Fibroblast of the conjunctiva (primary cell): ENCODE results near the gene TTLL11.

ENCODE experiments used
- DNase-seq: peaks from one replicate; pipeline ENCODE4 v3.0.0-alpha.2; 2010; ENCODE audit warnings: low read depth

The TTLL11 gene

DNA sequence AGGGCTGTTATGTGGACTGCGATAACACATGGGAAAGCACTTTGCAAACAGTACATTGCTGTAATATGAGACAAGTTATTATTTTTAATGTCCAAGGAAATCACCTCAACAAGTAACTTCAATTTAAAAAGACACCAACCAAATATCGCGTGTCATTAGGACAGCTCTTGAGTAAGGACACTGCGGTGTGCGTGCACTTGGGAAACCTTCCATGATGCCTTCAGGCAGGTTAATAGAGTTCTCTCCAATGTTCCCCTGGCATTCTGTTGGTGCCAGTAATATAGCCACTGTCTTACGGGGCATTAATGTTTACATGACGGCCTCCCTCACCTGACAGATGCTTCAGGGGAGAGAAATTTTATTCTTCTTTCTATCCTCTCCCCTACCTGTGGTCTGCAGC lies 42.9 kb downstream of the TTLL11 start:
- no peak for DNase-seq

DNA sequence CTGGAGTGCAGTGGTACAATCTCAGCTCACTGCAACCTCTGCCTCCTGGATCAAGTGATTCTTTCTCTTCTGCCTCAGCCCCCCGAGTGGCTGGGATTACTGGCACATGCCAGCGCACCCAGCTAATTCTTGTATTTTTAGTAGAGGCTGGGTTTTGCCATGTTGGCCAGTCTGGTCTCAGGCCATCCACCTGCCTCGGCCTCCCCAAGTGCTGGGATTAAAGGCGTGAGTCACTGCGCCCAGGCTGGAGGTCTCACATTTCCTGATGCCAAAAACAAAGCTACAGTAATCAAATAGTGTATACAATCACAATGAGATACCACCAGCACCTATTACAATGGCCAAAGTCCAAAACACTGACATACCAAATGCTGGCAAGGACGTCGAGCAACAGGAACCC lies 51.1 kb downstream of the TTLL11 start:
- DNase-seq, result no peak

DNA sequence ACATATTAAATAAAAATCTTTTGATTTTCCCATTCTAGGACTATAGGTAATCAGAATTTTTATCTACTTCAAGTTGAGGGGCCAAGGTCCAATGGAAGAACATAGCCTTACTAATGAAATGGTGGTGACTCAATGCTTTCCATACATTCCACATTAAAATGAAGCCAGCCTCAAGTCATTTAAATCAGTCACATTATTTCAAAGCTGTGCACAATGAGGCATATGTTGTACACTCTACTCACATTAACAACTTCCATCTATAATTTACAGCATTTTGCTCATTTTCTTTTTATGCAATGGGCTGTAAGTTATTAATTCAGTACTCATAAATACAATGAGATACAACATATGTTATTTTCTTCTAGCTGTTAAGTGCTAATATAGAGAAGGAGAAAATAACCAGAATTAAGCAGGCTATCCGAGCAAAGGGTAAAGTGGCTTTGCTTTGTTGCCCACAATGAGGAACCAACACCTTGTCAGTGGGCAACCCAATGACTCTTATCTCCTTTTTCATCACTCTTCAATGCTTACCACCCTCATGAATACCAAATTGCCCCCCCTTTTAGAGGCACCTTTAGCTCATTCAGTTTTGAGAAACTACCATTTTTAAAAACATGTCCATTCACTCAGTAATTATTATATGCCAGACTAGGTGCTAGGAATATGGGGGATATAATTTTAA lies 52.4 kb downstream of the TTLL11 start:
- DNase-seq, result no peak

DNA sequence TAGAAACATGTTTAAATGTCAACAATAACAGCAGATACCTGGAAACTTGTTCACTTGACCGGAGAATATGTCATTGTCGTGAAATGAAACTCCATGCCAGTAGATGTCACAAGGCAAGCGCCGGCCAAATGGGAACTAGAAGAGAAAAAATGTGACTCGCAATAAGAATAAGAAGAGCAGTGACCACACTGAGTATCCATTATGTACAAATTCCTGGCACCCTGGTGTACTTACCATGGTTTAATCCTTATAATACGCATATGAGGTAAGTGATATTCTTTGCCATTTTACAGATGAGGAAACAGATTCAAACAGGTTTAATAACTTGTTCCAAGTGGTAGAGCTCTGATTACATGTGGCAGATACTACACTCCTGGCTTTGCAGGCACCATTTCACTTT lies 53.9 kb downstream of the TTLL11 start:
- no peak for DNase-seq

DNA sequence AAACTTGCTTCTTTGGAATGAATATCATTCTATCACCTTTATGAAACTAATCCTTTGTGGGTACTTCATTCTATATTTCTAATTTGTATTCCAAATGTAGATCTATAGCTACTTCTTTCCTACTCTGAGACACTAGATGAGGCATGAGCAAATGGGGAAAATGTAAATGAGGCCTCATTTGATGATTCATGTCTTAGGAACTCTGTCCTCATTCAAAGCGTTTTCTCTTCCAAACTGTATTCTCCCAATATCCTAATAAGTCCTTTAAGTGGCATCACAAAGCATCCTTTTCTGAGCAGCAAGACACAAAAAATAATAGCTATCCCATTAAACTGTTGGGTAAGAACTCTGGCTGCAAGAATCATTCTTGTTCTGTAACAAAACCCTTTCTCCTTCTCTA lies 56.1 kb downstream of the TTLL11 start:
- DNase-seq, result no peak

DNA sequence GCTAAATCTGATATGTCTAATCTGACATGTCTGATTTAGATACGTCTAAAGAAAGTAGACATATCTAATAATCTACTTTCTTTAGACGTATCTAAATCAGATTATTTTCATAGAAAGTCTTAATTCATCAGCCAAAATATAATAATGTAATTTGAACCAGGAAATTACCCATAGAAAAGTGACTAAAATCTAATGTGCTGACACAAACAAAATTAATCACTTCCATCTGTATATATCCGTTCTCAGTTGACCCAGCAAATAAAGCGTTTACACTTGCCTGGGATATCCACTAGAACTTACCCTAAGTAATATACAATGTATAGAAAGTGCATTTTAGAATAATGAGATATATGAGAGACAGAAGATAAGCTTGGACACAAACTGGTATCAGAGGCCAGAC lies 56.7 kb downstream of the TTLL11 start:
- no peak for DNase-seq

DNA sequence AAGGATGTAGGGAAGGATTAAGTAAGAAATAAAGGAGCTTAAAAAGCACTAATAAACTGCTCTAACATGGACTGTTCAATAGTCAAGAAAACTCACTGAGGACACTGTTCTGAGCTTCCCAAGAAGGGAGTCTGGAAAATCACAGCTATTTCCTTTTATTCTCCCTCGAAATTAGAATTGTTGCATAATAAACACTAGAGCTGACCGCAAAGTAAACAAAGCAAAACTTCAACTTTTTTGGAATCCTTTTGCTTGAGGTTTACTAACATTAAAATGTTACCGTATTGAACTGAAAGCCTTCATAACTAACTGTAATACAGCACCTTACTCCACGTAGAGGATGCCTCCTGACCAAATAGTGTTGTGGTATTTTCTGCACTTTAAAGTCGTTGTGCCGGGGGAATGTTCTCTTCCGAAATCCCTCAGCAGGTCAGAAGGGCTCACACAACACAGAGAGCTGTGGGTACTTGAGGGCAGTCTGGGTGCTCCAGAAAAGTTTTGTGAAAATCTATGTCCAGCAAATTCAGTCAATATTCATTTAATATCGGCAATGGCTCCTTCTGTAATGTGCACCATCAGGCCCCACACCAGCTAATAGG lies 59.2 kb downstream of the TTLL11 start:
- DNase-seq, result no peak

DNA sequence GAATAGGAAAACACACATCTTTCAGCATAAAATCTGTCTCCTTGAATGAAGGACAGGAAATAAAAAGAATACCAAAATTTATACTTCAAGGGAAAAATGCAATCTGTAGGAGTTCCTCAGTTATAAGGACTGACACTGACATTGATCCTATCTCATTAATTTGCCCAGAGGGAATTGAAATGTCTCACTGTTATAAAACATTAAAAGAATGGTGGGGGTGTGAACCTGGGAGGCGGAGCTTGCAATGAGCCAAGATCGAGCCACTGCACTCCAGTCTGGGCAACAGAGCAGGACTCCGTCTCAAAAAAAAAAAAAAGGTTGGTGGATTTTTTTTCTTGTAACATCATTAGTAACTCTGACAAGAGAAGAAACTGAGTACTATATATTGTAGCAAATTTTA lies 60.8 kb downstream of the TTLL11 start:
- no peak for DNase-seq

DNA sequence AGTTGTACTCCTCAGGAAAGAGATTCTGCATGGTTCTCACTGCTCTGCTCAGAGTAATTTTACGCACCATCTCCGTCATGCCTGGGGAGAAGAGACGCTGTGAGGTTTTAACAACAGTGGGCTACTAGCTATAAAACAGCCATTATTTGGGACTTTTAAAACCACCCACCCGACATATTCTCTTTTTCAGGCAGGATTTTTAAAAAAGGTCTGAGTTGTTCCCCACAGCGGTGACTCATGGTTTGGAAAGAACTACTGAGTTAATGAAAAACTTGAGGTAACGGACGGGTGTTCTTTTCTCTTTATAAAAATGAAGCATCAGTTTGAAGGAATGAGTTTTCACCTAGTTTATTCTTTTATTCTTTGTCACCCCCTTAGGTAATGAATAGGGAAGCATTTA lies 61.3 kb downstream of the TTLL11 start:
- no peak for DNase-seq

DNA sequence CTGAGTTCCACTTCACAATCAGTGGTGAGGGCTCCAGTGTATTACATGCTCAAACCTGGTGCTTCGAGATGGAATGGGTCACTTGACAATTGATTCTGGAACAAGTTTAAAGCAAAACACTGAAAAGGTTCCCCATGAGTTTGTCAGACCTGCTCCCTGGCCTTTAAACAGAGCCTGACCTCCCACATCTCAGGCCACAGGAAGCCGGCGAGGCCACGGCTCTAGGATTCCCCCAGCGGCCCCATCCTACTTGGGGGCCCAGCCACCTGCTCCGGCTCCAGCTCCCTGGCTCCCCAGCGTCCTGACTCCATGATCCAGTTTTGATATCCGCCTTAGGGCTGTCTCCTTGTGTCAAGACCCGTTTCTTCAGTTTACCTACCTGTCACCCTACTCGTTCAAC lies 62.0 kb downstream of the TTLL11 start:
- DNase-seq, result no peak

DNA sequence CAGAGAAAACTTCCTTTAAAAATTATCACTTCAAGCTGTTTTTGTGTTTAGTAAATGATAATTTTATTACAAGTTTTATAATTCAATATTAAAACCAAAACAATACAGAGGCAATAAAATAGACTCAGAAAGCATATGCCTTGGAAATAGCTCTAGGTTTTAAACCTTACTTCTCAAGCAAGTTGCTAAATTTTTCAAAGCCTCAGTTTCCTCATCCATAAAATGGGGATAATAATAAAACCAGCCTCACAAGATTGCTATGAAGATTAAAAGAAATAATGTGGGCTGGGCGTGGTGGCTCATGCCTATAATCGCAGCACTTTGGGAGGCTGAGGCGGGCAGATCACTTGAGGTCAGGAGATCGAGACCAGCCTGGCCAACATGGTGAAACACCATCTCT lies 62.8 kb downstream of the TTLL11 start:
- no peak for DNase-seq

DNA sequence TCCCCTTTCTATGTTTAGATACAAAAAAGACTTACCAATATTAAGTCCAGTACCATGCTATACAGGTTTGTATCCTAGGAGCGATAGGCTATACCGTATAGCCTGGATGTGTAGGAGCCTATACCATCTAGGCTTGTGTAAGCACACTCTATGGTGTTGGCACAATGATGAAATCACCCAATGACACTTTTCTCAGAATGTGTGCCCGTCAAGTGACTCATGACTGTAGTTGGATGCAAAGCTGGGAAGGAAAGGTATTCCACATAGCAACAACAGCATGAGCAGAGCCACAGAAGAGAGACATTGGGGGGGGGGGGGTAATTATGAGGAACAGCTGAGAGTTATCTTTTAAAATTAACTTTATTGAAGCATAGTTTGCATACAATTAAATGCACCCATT lies 63.2 kb downstream of the TTLL11 start:
- DNase-seq, result no peak

DNA sequence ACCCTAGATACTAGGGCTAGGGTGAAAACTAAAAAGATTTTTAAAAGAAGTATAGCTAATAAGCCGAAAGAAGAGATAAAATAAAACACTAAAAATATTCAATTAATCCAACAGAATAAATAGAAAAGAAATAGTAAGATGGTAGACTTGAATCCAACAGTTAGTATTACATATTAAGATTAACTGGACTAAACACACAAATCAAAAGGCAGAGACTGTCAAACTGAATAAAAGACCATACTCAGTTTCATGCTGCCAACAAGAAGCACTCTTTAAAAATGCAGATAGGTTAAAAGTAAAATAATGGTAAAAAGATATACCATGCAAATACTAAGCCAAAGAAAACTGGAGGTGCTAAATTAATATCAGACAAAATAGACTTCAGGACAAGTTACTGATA lies 65.0 kb downstream of the TTLL11 start:
- DNase-seq, result no peak

DNA sequence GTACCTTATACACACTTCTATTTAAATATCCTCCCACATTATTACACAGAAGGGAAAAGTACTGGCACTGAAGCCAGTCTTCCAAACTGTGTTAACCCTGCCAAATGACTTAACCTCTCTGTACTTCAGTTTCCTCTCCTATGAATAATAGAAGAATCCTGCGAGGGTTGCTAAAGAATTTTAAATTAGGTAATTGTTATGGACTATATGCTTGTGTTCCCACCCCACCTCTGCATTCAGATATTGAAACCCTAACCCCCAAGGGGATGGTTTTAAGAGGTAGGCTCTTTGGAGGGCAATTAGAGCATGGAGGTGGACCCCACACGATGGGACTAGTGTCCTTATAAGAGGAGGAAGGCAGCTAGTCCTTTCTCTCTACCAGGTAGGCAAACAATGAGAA lies 72.7 kb downstream of the TTLL11 start:
- no peak for DNase-seq

DNA sequence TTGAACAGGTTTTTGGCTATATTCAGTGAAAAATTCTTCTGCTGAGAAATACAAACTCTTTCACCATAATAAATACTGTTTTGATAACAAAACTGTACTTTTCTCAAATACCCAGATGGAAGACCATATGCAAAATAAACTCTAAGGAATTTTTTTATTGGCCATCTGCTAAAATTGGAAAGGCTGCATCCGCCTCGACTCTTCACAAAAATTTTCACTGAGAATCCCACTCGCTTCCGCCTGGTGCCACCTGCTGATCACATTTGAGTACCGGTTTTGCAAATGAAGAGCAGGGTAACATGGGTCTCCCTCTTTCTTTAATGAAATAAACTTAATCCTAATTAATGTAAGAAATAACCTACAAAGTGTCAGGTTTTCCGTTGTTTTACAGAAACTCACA lies 76.4 kb downstream of the TTLL11 start:
- DNase-seq, result no peak

DNA sequence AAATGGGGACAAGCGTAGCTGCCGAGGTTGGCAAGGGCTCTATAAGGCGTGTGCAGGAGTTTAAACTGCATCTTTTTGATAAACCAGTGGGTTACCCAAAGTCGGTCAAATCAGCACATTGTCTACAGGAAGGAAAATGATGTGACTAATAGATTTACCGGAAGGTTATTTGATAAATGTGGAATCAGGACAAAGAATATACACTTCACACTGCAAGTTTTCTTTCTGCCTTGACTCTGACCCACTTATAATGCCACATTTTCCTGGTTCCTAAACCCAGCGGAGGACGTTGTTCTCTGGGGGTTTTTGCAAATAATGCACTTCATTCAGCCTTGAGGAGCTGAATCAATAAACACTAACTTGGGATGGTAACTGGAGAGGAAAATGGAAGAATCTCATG lies 76.8 kb downstream of the TTLL11 start:
- no peak for DNase-seq

DNA sequence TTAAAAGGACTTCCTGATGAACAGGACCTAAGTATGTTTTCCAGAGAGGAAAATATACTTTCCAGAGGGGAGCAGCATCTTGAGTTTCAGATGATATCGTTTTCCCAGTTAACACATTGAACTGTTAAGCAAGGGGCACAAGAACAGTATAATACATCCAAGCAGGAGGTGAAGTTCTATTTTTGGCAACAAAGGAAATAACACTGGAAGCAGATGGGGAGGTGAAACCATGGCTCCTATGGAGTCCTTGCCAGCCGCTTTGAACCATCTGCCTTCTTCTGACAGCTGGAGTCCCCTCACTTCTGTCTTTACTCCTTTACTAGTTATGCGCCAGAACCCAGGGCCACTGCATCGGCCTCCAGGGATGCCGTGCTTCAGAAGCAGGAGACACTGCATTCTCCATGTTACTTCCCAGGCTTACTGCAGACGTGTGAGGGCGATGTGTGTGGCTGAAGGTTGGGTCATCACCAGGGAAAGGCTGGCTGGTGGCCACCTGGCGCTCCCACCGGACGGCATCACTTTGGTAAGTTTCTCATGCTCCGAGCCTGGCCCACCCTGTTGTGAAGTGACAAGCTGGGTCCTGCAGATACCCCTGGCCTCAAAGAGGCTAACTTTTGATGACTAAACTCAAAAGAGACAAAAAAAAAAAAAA lies 77.8 kb downstream of the TTLL11 start:
- DNase-seq, result no peak

DNA sequence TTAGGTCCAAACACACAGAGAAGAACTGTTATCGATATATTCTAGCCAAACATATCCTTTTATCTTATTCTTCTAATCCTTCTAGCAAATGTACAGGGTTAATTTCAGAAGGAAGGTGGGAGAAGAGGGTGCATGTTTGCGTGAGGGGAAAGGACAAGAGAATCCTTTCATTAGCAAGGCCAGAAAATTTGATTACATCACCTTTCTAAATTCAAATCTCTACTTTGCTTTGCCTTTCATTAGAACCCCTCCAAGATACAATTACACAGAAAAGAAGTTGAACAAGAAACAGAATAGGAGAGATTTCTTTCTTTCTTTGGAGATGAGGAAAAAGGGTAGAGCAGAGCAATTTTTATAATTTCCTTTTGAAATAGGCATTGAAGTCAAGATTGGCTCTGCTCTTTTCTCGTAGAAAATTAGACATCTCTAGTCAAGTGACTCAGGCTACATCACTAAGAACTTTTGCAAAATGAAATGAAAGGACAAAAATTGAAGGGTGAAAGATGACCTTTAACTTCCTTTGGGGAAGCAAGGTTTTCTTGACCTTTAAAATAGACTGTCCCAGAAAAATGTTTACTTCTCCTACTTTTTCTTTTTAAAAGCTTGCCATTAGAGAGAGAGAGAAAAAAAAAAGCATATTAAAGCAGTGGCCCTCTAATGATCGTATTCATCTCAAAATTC lies 81.2 kb downstream of the TTLL11 start:
- no peak for DNase-seq

DNA sequence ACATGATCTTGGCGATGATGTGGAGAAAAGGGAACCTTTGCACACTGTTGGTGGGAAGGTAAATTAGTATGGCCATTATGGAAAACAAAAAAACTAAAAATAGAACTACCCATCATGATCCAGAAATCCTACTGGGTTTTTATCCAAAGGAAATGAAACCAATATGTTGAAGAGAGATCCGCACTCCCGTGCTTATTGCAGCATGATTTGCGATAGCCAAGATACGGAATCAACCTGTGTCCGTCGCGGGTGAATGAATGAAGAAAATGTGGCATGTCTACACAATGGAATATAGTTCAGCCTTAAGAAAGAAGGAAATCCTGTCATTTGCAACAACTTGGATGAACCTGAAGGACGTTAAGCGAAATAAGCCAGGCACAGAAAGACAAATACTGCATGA lies 84.5 kb downstream of the TTLL11 start:
- DNase-seq, result no peak

DNA sequence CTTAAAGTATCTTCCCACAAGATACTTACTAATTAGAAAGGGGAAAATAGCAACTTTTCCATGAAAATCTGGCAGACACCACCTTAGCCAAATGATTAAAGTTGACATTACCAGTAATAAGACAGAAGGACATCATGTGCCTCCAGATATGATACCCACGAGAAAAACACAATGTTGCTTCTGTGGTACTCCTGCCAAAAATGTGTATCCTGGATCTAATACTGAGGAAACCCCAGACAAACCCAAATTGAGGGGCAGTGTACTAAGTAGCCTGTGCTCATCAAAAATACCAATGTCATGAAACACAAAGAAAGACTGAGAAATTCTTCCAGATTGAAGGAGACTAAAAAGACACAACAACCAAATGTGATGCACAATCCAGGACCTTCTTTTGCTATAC lies 85.3 kb downstream of the TTLL11 start:
- DNase-seq, result no peak

DNA sequence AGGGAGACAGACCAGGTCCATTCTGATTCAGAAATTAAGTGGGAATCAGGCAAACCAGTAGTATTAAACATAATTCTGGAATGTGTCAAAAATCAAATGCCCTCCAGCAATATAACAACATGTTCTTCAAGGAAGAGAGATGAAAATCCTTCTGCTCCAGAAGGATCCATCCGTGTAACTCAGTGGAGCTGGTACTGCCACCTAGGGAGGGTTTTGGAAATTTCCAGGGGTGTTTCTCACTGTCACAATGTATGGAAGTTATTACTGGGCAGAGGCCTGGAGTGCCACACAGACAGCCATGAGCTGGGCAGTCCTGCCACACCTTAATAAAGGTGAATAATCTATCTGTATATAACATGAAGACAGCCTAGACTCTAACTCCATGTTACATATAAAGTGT lies 87.5 kb downstream of the TTLL11 start:
- no peak for DNase-seq

DNA sequence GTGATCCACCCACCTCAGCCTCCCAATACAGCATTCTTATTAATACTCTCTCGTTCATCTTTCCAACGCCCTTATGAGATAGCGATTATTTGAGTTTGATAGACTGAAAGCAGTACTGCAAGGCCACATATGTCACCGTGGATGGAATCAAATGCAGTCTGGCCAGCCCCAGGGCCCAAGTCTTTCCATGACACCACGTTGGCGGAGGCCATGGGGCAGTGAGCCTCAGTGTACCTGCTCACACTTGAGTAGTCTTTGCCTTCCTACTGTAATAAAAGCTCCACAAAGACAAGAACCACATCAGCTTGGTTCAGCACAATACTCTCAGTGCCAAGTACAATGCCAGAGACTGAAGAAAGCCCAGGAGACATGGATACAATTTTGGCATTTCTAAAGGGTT lies 88.5 kb downstream of the TTLL11 start:
- DNase-seq, result no peak

DNA sequence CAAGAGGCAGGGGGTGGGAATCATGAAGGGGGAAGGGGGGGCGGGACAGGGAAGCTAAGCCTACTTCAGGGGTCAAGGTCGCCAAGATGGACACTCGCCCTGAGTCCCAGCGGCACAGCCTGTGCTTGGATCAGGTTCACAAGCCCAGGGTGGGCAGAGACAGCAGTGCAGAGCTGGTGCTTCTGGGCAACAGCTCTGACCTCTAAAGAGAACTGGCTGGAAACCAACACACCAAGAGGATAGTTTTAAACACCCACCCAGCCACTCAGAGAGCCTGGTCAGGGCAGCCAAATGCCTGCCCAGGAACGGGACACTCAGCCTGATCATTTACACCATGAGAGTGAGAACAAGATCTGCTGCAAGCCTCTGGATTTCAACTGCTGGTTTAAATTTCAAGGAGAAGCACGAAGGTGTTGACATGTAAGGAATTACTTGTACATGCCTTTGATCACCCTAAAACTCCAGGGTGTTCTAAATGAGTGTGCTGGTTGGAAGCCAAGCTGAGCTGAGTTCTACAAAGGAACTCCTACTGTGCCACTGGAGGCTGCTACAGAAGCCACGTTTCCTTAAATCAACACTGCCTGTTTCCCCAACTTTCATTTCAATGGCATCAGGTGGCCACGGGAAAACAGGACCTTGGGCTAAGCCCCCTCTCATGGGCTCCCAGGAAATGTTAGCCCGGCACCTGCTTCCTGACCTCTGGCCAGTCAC lies 91.5 kb downstream of the TTLL11 start:
- DNase-seq, result no peak
